Neural cell (in vitro differentiated cells): ENCODE data around the gene ITPR2.

Experiments
- CTCF ChIP-seq: fragments of 450-650 bp; IDR thresholded peaks from 2 replicates; pipeline ENCODE4 v1.5.1; 2014; ENCODE audit warnings: antibody characterized with exemption, mild to moderate bottlenecking, moderate library complexity; ENCODE audit not compliant: poor library complexity, severe bottlenecking
- EP300 ChIP-seq: fragments of 450-650 bp; conservative IDR thresholded peaks from 2 replicates; pipeline ENCODE4 v1.6.1; 2014; ENCODE audit warnings: antibody characterized with exemption, mild to moderate bottlenecking, moderate library complexity; ENCODE audit not compliant: poor library complexity, severe bottlenecking
- POLR2AphosphoS5 ChIP-seq: IDR thresholded peaks from 2 replicates; pipeline ENCODE4 v1.6.1; 2012
- RAD21 ChIP-seq: fragments of 450-650 bp; conservative IDR thresholded peaks from 2 replicates; pipeline ENCODE4 v1.6.1; 2014; ENCODE audit warnings: antibody characterized with exemption, mild to moderate bottlenecking, moderate library complexity

- TF ChIP-seq CTCF (peak; percentile 88), RAD21 (peak; percentile 92), EP300 (no peak), POLR2AphosphoS5 (no peak)
Observed at GRCh38 chr12:26651566-26652188, 181.3 kb downstream of the ITPR2 start.
